Type B pancreatic cell (in vitro differentiated cells): Measurements from ENCODE around the gene MIER2. TPM values are rescaled to one million over a fixed set of nuclear protein-coding genes. Genes with fewer than 3 reads are reported as not detected.
"Not testable (repeated sequence)": the region's sequence is repeated elsewhere in the genome, so short reads cannot be mapped to it uniquely, and the experiment has no call there.

ENCODE experiments used
- DNase-seq: peaks from one replicate; pipeline ENCODE4 v3.0.0; 2021; ENCODE audit warnings: mixed read lengths; ENCODE audit not compliant: unreplicated experiment; ENCODE audit errors: extremely low spot score
- H3K27ac Mint-ChIP-seq: 2 replicates; pipeline ENCODE4 v1.8.0; 2021; ENCODE audit warnings: mild to moderate bottlenecking, mixed read lengths
- H3K27me3 Mint-ChIP-seq: 2 replicates; pipeline ENCODE4 v1.8.0; 2021; ENCODE audit warnings: mixed read lengths
- H3K36me3 Mint-ChIP-seq: 2 replicates; pipeline ENCODE4 v1.8.0; 2021; ENCODE audit warnings: mixed read lengths
- H3K4me1 Mint-ChIP-seq: one replicate; pipeline ENCODE4 v1.8.0; 2021; ENCODE audit warnings: mixed read lengths; ENCODE audit not compliant: unreplicated experiment
- H3K4me3 Mint-ChIP-seq: 2 replicates; pipeline ENCODE4 v1.8.0; 2021; ENCODE audit warnings: mild to moderate bottlenecking, mixed read lengths
- H3K9me3 Mint-ChIP-seq: 2 replicates; pipeline ENCODE4 v1.8.0; 2021; ENCODE audit warnings: mixed read lengths
- CTCF ChIP-seq: fragments of 200-600 bp; sonication (generic); conservative IDR thresholded peaks from 2 replicates; pipeline ENCODE4 v1.5.0; 2021; ENCODE audit warnings: antibody characterized with exemption, mild to moderate bottlenecking
- total RNA-seq: library from RNA; stranded (reverse); gene quantifications from 2 replicates; pipeline ENCODE4 v1.2.1, GENCODE V29; 2021; ENCODE audit warnings: low replicate concordance

The MIER2 gene
- total RNA-seq, 1 donor from 2014 or later, result 42.3 TPM

GRCh38 chr19:277131-277530 is 67.5 kb downstream of the MIER2 start:
- Mint-ChIP-seq H3K27me3 (peaks cover 34% of the 10 kb centered on the region), H3K36me3 (no peaks in the 10 kb centered on the region), H3K27ac (no peak overlapping the region), H3K4me3 (no peak overlapping the region), H3K9me3 (no peaks in the 10 kb centered on the region), H3K4me1 (no peaks in the 10 kb centered on the region)
- no peak for TF ChIP-seq CTCF
- DNase-seq, result peak; percentile 58

DNA sequence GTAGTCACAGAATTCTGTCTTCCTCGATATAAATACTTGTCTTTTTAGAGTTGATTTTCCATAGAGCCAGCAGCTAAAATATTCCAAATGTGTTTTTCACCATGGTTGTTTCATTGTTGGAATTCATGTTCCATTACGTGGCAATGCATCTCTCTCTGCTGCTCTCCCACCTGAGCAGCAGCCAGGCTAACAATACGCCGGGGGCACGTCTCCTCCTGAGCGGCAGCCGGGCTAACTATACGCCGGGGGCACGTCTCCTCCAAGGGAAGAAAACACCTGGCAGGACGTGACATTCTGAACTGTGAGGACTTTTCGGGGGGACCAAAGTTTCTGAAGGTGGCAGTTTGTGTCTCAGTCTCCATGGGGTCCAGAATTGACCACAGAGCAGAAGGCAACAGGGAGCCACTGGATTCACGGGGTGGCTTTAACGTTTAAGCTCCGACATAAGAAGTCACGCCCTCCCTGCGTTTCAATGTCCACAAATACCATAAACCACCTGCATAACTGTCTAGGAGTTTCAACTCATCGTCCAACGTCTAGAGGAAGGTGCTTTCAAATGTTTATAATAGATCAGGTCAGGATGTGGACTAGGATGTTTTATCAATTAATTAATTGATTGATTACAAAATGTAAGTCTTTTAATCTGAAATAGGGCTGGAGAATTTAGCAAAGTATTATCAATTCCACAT is 68.5 kb downstream of the MIER2 start:
- H3K27ac Mint-ChIP-seq, result no peak overlapping the region
- no peaks in the 10 kb centered on the region for H3K36me3 Mint-ChIP-seq
- TF ChIP-seq CTCF, result no peak
- DNase-seq, result peak; percentile 43
- peaks cover 40% of the 10 kb centered on the region for H3K27me3 Mint-ChIP-seq
- no peak overlapping the region for H3K4me3 Mint-ChIP-seq
- H3K9me3 Mint-ChIP-seq, result no peaks in the 10 kb centered on the region
- no peaks in the 10 kb centered on the region for H3K4me1 Mint-ChIP-seq

DNA sequence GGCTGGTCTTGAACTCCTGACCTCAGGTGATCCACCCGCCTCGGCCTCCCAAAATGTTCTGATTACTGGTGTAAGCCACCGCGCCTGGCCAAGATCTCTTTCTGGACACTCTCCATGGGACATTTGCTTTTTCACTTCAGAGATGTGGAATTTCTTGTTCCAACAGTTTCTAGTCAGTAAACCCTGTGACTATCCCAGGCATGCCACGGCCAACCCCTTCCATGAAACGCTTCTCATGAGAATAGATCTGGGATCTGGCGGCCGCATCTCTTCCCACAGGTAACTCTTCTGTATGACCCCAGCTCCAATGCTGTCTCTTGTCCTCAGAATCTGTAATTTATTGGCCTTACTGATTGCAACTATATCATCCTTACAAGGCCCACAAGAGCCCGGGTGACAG is 69.6 kb downstream of the MIER2 start:
- Mint-ChIP-seq H3K36me3 (no peaks in the 10 kb centered on the region), H3K4me3 (no peak overlapping the region), H3K4me1 (no peaks in the 10 kb centered on the region), H3K9me3 (no peaks in the 10 kb centered on the region), H3K27ac (no peak overlapping the region), H3K27me3 (peaks cover 43% of the 10 kb centered on the region)
- no peak for TF ChIP-seq CTCF
- peak; percentile 32 for DNase-seq

- Mint-ChIP-seq H3K36me3 (no peaks in the 10 kb centered on the region), H3K4me1 (no peaks in the 10 kb centered on the region), H3K27ac (no peak overlapping the region), H3K9me3 (no peaks in the 10 kb centered on the region), H3K4me3 (no peak overlapping the region), H3K27me3 (peaks cover 47% of the 10 kb centered on the region)
- no peak for TF ChIP-seq CTCF
- DNase-seq, result peak; percentile 18
Measured at GRCh38 chr19:273393-273792, 71.2 kb downstream of the MIER2 start.

DNA sequence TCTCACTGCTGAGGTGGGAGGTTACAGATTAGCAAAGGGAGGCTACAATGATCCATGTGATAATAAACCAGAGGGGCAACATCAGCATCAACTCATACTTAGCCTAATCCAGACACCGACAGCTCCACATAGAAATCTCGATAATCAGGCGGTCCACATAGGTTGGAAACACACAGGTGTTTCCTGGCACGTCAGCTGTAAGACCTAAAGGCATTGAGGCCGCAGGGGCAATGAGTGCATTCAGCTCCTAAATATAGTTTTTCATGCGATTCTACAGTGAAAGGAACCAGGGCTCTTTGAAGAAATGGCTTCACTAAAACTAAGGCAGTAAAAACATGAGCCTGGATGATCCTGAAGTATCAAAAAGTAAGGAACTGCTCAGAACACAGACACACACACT is 72.7 kb downstream of the MIER2 start:
- no peak for DNase-seq
- Mint-ChIP-seq H3K27ac (no peak overlapping the region), H3K9me3 (no peaks in the 10 kb centered on the region), H3K4me3 (no peak overlapping the region), H3K36me3 (no peaks in the 10 kb centered on the region), H3K4me1 (peaks cover 1% of the 10 kb centered on the region), H3K27me3 (peaks cover 52% of the 10 kb centered on the region)
- no peak for TF ChIP-seq CTCF

DNA sequence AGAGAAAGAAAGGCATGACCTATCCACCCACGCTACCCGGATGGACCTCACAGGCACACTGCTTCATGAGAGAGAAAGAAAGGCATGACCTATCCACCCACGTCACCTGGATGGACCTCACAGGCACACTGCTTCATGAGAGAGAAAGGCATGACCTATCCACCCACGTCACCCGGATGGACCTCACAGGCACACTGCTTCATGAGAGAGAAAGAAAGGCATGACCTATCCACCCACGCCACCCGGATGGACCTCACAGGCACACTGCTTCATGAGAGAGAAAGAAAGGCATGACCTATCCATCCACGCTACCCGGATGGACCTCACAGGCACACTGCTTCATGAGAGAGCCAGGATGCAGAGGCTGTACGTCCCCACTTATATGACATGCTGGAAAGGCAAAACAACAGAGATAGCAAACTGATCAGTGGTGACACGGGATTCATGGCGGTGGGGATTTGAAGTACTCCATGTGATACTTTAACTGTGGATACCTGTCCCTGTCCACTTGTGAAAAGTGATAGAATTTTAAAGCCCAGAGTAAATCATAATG is 73.8 kb downstream of the MIER2 start:
- H3K36me3 Mint-ChIP-seq, H3K4me1 Mint-ChIP-seq, H3K27ac Mint-ChIP-seq, DNase-seq, H3K4me3 Mint-ChIP-seq, H3K9me3 Mint-ChIP-seq: not testable (repeated sequence)
- peaks cover 56% of the 10 kb centered on the region for H3K27me3 Mint-ChIP-seq
